SK-N-SH treated with all-trans-retinoic acid at 6 μM for 48 hours (cell line): ENCODE results near the gene TNIK.

Source experiments
- CSDC2 ChIP-seq: fragments of 250-450 bp; sonication (Bioruptor Pico); IDR thresholded peaks from 2 replicates; pipeline ENCODE4 v1.5.0; 2020; ENCODE audit warnings: mild to moderate bottlenecking, moderate library complexity
- TF ChIP-seq, protein P1 (sequence below): fragments of 250-450 bp; sonication (Bioruptor Pico); IDR thresholded peaks from 2 replicates; pipeline ENCODE4 v1.8.0; 2020; ENCODE audit warnings: mild to moderate bottlenecking, moderate library complexity, borderline replicate concordance

- TF ChIP-seq, protein P1, sequence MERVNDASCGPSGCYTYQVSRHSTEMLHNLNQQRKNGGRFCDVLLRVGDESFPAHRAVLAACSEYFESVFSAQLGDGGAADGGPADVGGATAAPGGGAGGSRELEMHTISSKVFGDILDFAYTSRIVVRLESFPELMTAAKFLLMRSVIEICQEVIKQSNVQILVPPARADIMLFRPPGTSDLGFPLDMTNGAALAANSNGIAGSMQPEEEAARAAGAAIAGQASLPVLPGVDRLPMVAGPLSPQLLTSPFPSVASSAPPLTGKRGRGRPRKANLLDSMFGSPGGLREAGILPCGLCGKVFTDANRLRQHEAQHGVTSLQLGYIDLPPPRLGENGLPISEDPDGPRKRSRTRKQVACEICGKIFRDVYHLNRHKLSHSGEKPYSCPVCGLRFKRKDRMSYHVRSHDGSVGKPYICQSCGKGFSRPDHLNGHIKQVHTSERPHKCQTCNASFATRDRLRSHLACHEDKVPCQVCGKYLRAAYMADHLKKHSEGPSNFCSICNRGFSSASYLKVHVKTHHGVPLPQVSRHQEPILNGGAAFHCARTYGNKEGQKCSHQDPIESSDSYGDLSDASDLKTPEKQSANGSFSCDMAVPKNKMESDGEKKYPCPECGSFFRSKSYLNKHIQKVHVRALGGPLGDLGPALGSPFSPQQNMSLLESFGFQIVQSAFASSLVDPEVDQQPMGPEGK (CRISPR knock-in tag) = no peak
- no peak for TF ChIP-seq CSDC2 (CRISPR knock-in tag)
Observed at GRCh38 chr3:171481011-171481410, 20.8 kb upstream of the TNIK start.
